GM12891 (cell line): Measurements from ENCODE around the gene NEIL3.

Source experiments
- POLR2A ChIP-seq: IDR thresholded peaks from 2 replicates; pipeline ENCODE4 v1.6.1; 2011; ENCODE audit warnings: low read depth, low read length, control low read depth
- POLR2AphosphoS5 ChIP-seq: IDR thresholded peaks from 2 replicates; pipeline ENCODE4 v1.6.1; 2011; ENCODE audit warnings: low read depth, low read length, control low read depth
- TAF1 ChIP-seq: IDR thresholded peaks from 2 replicates; pipeline ENCODE4 v1.6.1; 2011; ENCODE audit warnings: low read depth, low read length, control low read depth

- no peak for TF ChIP-seq POLR2A
- no peak for TF ChIP-seq POLR2AphosphoS5
- TF ChIP-seq TAF1 = no peak
Observed at GRCh38 chr4:177265729-177266128, 43.9 kb upstream of the NEIL3 start.
